ENCODE measurements around the gene WDR59. TPM values are rescaled to one million over a fixed set of nuclear protein-coding genes. Genes with fewer than 3 reads are reported as not detected.
A peak's percentile ranks its signal among the peaks of the same experiment; 100 is the strongest.

Gene WDR59
- total and polyA plus RNA-seq, 9 of the 15 experiments (the other 6 are each of a cell fraction or from before 2014, with no cell fraction given), result 12.7 to 126 (median 34.7) TPM

DNA sequence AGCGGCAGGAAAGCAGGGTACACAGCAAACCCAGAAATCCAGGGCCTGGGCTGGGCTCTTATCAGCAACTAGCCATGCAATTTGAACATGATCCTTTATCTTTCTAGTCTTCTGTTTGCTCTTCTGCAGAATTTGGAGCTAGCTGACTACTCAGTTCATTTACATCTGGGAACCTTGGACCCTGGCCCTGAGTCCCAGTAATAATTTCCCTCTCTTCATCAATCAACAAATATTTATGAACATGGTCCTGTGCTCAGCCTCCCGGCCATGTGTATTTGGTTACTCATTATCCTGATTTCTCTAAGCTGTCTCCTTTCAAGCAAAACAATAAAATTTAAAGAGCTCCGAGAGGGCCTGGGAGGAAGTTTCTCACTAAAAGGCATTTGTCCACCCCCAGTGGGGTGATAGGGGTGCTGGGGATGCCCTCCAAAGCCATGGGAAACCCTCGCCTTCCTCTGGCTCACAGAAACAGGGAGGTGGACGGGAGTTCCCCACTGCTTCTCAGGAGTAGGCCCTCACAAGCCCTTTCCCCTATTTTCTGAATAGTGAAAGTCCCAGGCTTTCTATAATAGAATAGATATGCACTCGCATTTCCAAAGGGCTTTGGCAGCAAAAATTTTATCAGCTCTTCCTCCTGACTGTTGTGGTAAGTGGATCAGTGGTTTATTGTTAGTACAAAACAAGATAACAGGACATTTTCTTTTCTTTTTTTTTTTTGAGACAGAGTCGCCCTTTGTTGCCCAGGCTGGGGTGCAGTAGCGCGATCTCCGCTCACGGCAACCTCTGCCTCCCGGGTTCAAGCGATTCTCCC lies 6.9 kb upstream of the WDR59 start (continued):
- TF ChIP-seq, protein P1, sequence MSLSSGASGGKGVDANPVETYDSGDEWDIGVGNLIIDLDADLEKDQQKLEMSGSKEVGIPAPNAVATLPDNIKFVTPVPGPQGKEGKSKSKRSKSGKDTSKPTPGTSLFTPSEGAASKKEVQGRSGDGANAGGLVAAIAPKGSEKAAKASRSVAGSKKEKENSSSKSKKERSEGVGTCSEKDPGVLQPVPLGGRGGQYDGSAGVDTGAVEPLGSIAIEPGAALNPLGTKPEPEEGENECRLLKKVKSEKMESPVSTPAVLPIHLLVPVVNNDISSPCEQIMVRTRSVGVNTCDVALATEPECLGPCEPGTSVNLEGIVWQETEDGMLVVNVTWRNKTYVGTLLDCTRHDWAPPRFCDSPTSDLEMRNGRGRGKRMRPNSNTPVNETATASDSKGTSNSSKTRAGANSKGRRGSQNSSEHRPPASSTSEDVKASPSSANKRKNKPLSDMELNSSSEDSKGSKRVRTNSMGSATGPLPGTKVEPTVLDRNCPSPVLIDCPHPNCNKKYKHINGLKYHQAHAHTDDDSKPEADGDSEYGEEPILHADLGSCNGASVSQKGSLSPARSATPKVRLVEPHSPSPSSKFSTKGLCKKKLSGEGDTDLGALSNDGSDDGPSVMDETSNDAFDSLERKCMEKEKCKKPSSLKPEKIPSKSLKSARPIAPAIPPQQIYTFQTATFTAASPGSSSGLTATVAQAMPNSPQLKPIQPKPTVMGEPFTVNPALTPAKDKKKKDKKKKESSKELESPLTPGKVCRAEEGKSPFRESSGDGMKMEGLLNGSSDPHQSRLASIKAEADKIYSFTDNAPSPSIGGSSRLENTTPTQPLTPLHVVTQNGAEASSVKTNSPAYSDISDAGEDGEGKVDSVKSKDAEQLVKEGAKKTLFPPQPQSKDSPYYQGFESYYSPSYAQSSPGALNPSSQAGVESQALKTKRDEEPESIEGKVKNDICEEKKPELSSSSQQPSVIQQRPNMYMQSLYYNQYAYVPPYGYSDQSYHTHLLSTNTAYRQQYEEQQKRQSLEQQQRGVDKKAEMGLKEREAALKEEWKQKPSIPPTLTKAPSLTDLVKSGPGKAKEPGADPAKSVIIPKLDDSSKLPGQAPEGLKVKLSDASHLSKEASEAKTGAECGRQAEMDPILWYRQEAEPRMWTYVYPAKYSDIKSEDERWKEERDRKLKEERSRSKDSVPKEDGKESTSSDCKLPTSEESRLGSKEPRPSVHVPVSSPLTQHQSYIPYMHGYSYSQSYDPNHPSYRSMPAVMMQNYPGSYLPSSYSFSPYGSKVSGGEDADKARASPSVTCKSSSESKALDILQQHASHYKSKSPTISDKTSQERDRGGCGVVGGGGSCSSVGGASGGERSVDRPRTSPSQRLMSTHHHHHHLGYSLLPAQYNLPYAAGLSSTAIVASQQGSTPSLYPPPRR (CRISPR knock-in tag; IDR thresholded peaks at IDR 0.05; ENCODE audit: borderline replicate concordance), result no peak
- TF ChIP-seq ESRRA (IDR thresholded peaks at IDR 0.05; ENCODE audit: borderline replicate concordance, low read depth) (peak; percentile 26; the same call in 1 of the 2 replicates), TAF7 (tag; IDR thresholded peaks at IDR 0.05) (no peak), TAL1 (IDR thresholded peaks at IDR 0.05) (peak; percentile 67), CBFA2T3 (IDR thresholded peaks at IDR 0.05) (peak; percentile 79), NCOR1 (IDR thresholded peaks at IDR 0.05) (peak; percentile 52; the same call in 1 of the 2 replicates), ARID1B (IDR thresholded peaks at IDR 0.05) (peak; percentile 85), NEUROD1 (IDR thresholded peaks at IDR 0.05; ENCODE audit: borderline replicate concordance, low read depth, low read length, partially characterized antibody) (no peak), DPF2 (IDR thresholded peaks at IDR 0.05) (peak; percentile 77), ELF2 (CRISPR knock-in tag; IDR thresholded peaks at IDR 0.05) (no peak), GATA2 (CRISPR knock-in tag; IDR thresholded peaks at IDR 0.05) (peak; percentile 52)
- TF ChIP-seq, protein P2, sequence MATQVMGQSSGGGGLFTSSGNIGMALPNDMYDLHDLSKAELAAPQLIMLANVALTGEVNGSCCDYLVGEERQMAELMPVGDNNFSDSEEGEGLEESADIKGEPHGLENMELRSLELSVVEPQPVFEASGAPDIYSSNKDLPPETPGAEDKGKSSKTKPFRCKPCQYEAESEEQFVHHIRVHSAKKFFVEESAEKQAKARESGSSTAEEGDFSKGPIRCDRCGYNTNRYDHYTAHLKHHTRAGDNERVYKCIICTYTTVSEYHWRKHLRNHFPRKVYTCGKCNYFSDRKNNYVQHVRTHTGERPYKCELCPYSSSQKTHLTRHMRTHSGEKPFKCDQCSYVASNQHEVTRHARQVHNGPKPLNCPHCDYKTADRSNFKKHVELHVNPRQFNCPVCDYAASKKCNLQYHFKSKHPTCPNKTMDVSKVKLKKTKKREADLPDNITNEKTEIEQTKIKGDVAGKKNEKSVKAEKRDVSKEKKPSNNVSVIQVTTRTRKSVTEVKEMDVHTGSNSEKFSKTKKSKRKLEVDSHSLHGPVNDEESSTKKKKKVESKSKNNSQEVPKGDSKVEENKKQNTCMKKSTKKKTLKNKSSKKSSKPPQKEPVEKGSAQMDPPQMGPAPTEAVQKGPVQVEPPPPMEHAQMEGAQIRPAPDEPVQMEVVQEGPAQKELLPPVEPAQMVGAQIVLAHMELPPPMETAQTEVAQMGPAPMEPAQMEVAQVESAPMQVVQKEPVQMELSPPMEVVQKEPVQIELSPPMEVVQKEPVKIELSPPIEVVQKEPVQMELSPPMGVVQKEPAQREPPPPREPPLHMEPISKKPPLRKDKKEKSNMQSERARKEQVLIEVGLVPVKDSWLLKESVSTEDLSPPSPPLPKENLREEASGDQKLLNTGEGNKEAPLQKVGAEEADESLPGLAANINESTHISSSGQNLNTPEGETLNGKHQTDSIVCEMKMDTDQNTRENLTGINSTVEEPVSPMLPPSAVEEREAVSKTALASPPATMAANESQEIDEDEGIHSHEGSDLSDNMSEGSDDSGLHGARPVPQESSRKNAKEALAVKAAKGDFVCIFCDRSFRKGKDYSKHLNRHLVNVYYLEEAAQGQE (IDR thresholded peaks at IDR 0.05; ENCODE audit: borderline replicate concordance), result no peak
- TF ChIP-seq, protein P2 (CRISPR knock-in tag; IDR thresholded peaks at IDR 0.05; ENCODE audit: low read depth), result no peak
- TF ChIP-seq, protein P3, sequence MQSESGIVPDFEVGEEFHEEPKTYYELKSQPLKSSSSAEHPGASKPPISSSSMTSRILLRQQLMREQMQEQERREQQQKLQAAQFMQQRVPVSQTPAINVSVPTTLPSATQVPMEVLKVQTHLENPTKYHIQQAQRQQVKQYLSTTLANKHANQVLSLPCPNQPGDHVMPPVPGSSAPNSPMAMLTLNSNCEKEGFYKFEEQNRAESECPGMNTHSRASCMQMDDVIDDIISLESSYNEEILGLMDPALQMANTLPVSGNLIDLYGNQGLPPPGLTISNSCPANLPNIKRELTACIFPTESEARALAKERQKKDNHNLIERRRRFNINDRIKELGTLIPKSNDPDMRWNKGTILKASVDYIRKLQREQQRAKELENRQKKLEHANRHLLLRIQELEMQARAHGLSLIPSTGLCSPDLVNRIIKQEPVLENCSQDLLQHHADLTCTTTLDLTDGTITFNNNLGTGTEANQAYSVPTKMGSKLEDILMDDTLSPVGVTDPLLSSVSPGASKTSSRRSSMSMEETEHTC (IDR thresholded peaks at IDR 0.05), result no peak
